Type B pancreatic cell (in vitro differentiated cells): ENCODE data around the gene THADA. TPM values are rescaled to one million over a fixed set of nuclear protein-coding genes. Genes with fewer than 3 reads are reported as not detected.
"Not testable (repeated sequence)": the region's sequence is repeated elsewhere in the genome, so short reads cannot be mapped to it uniquely, and the experiment has no call there.

Experiments
- DNase-seq: peaks from one replicate; pipeline ENCODE4 v3.0.0; 2021; ENCODE audit warnings: mixed read lengths; ENCODE audit not compliant: unreplicated experiment; ENCODE audit errors: extremely low spot score
- H3K27ac Mint-ChIP-seq: 2 replicates; pipeline ENCODE4 v1.8.0; 2021; ENCODE audit warnings: mild to moderate bottlenecking, mixed read lengths
- H3K27me3 Mint-ChIP-seq: 2 replicates; pipeline ENCODE4 v1.8.0; 2021; ENCODE audit warnings: mixed read lengths
- H3K36me3 Mint-ChIP-seq: 2 replicates; pipeline ENCODE4 v1.8.0; 2021; ENCODE audit warnings: mixed read lengths
- H3K4me1 Mint-ChIP-seq: one replicate; pipeline ENCODE4 v1.8.0; 2021; ENCODE audit warnings: mixed read lengths; ENCODE audit not compliant: unreplicated experiment
- H3K4me3 Mint-ChIP-seq: 2 replicates; pipeline ENCODE4 v1.8.0; 2021; ENCODE audit warnings: mild to moderate bottlenecking, mixed read lengths
- H3K9me3 Mint-ChIP-seq: 2 replicates; pipeline ENCODE4 v1.8.0; 2021; ENCODE audit warnings: mixed read lengths
- CTCF ChIP-seq: fragments of 200-600 bp; sonication (generic); conservative IDR thresholded peaks from 2 replicates; pipeline ENCODE4 v1.5.0; 2021; ENCODE audit warnings: antibody characterized with exemption, mild to moderate bottlenecking
- total RNA-seq: library from RNA; stranded (reverse); gene quantifications from 2 replicates; pipeline ENCODE4 v1.2.1, GENCODE V29; 2021; ENCODE audit warnings: low replicate concordance

Gene THADA
- total RNA-seq, 1 donor from 2014 or later, result 35.6 TPM

DNA sequence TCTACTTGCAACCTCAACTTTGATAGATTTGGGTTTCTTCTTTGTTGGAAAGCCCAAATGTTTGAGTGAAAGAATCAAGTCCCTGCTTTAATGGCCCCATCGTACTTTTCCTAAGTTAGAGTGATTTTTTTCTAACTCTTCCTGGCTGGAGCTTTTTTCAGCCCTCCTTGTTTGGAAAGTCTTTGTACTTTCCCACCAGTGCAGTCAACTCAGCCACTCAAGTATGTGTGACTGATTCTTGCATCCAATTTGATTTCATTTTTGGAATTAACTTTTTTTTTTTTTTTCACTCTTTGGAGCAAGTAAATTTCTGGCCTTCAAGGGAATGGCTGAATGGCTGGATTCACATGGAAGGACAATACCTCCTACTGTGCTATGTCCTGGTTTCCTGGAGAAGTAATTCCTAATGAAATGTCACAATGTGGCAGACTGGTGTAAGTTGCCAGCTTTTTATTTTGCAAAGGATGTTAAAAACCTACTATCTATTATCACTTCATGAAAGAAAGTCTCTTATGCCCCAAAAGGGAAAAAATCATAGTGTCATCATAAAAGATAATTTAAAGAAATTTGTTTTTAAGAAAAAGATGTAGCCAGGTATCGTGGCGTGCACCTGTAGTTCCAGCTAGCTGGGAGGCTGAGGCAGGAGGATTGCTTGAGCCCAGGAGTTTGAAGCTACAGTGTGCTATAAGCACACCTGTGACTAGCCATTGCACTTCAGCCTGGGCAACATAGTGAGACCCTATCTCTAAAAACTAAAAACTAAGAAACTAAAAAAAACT lies 293.5 kb downstream of the THADA start:
- H3K9me3 Mint-ChIP-seq, result peaks cover 3% of the 10 kb centered on the region
- no peak for TF ChIP-seq CTCF
- no peak overlapping the region for H3K27ac Mint-ChIP-seq
- H3K4me3 Mint-ChIP-seq, result no peak overlapping the region
- peaks cover 40% of the 10 kb centered on the region for H3K4me1 Mint-ChIP-seq
- H3K27me3 Mint-ChIP-seq, result no peaks in the 10 kb centered on the region
- H3K36me3 Mint-ChIP-seq, result peaks cover 10% of the 10 kb centered on the region
- no peak for DNase-seq

DNA sequence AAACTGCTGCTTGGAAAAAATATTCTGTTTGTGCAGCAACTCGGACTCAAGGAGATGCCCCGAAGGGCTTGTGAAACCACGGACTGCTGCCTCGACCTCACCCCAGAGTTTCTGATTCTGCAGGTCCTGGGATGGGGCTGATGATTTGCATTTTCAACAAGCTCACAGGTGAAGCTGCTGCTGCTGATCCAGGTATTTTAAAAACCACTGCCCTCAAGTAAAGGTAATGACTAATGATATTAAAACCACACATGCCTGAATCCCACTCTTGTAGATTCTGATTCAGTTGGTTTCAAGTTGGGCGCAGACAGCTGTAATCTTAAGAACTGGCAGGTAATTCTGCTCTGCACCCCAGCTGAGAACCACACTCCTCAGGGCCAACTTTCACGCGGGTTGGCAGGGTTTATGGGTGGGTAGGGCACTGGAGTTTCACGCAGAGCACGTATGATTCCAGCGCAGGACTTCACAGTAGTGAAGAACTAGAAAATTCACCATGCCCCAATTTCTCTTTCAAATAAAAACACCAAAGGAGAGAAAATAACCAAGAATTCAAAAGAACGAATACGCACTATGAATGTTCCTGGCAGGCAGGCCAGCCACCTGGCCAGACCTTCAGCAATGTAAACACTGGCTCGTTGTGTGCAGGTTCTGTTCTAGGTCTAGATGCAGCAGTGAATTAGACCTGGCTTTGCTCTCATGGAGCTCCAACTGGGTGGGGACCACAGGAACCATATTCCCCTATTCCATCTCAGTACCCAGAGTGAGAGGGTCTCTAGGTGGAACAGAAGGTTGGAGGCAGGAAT lies 294.9 kb downstream of the THADA start:
- peaks cover 10% of the 10 kb centered on the region for H3K36me3 Mint-ChIP-seq

GRCh38 chr2:43300222-43300621 lies 295.6 kb downstream of the THADA start:
- Mint-ChIP-seq H3K36me3 (peaks cover 7% of the 10 kb centered on the region), H3K27ac (no peak overlapping the region), H3K9me3 (peaks cover 3% of the 10 kb centered on the region), H3K27me3 (no peaks in the 10 kb centered on the region), H3K4me3 (no peak overlapping the region), H3K4me1 (peaks cover 35% of the 10 kb centered on the region)
- no peak for TF ChIP-seq CTCF
- no peak for DNase-seq

More for the DNA sequence above, 294.9 kb downstream of the THADA start:
- Mint-ChIP-seq H3K9me3 (peaks cover 3% of the 10 kb centered on the region), H3K27me3 (no peaks in the 10 kb centered on the region), H3K4me3 (no peak overlapping the region), H3K27ac (no peak overlapping the region), H3K4me1 (peaks cover 40% of the 10 kb centered on the region)
- TF ChIP-seq CTCF, result no peak
- DNase-seq, result no peak

DNA sequence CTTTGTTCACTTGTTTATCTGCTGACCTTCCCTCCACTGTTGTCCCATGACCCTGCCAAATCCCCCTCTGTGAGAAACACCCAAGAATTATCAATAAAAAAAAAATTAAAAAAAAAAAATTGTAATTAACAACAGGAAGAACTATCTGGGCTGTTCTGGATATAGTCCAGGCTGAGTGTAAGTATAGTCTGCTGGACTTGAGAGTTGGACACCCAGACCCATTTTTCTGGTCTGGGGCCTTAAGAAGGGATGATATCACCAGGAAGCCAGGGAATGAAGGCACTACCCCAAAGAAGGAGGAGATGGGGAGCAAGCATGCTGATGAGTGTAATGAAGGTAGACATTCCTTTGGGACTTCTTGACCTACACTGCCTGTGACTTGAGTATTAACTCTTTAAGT lies 297.3 kb downstream of the THADA start:
- Mint-ChIP-seq H3K9me3 (peaks cover 15% of the 10 kb centered on the region), H3K36me3 (peaks cover 17% of the 10 kb centered on the region), H3K4me1 (peaks cover 35% of the 10 kb centered on the region), H3K27me3 (no peaks in the 10 kb centered on the region), H3K4me3 (no peak overlapping the region), H3K27ac (peak overlapping the region; percentile 27)
- no peak for DNase-seq
- no peak for TF ChIP-seq CTCF

- not testable (repeated sequence) for DNase-seq, H3K27ac Mint-ChIP-seq, H3K4me3 Mint-ChIP-seq, H3K27me3 Mint-ChIP-seq
- Mint-ChIP-seq H3K4me1 (peaks cover 39% of the 10 kb centered on the region), H3K36me3 (peaks cover 20% of the 10 kb centered on the region), H3K9me3 (peaks cover 15% of the 10 kb centered on the region)
These were observed 298.1 kb downstream of the THADA start for GRCh38 chr2:43297740-43298139.
